ENCODE measurements around the gene GLCE.
"Not testable (repeated sequence)": the region's sequence is repeated elsewhere in the genome, so short reads cannot be mapped to it uniquely, and the experiment has no call there.

Gene GLCE

GRCh38 chr15:69302087-69302486 lies 141.7 kb downstream of the GLCE start:
- not testable (repeated sequence) for DNase-seq

DNA sequence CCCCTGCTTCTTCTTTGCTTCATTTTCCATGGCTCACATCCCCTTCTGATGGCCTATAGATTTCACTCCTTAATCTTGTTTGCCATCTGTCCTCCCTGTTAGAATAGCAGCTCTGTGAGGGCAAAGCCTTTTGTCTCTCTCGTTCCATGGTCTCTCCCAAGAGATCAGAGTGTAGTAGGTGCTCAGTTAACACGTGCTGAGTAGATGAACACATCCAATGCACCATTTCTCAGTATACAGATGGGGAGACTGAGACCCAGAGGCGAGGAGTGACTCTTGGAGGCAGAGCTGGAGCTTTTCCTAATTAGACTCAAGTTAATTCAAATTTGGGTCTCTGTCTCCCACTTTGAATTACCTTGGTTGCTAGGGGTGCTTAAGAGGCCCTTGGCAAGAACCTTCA lies 142.5 kb downstream of the GLCE start:
- no peak for DNase-seq

GRCh38 chr15:69303337-69304181 lies 143.1 kb downstream of the GLCE start:
- DNase-seq = no peak

DNA sequence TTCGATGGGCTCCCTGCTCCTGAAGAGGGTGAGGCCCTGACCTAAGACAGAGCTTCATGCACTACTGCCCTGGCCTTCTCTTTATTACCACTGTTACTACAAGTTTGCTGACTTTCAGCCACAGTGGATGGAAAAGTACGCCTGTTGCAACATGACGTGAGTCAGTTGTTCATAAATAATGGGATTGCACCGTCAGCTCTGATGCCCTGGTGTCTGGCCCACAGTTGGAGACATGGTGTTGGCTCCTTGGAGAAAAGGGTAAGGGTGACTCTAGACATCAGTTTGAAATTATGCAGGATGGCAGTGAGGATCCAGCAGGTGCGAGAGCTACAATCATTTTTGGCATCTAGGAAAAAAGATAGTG lies 143.7 kb downstream of the GLCE start:
- DNase-seq = no peak

DNA sequence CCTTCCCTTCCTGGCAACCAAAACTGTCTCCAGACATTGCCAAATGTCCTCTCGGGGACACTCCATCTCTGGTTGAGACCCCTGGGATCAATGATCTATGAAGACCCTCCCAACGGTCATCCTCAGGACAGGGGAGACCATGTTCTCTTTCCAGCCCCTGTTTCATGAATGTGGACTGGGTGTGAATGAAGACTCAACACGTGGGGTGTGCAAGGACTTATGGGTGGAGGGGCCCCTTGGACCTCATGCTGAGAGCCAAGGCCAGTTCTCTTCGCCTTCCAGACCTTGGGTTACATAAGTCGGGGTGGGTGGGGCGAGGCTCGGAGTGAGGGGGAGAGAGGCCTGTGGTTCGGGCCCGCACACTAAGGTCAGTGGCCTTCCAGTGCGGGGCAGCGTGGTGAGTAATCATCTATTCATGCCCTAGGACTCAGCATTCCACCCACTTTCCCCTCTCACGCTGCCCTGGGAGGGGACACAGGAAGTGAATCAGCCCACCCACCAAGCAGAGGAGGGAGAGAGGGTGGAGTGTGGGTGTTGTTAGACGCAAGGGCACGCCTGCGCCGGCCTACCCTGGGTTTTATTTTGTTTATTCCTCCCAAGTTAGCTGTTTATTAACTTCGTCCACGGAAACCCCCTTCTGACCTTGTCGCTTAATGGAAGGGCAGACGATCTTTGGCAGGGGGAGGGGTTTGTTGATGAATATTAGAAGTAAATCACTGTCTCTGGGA lies 144.9 kb downstream of the GLCE start:
- no peak for DNase-seq

DNA sequence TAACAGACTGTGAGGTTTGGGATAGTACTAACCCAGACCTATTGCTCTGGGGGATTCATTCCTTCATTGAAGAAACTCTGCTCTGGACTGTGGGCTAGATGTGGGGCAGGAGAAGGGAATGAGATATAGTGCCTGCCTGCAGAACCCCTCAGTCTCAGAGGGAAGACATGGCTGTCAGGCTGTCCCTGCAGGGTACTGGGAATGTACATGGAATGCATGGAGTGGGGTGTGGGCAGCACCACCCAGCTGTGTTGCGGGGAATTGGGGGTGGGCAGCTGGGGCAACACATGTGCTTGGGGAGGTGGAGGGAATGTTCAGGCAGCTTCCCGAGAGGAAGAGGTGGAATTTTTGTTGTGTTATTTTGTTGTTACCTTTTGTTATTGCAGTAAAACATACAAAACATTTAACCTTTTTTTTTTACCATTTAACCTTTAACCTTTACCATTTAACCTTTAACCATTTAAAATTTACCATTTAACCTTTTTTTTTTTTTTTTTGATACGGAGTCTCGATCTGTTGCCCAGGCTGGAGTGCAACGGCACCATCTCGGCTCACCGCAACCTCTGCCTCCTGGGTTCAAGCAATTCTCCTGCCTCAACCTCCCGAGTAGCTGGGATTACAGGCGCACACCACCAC lies 145.6 kb downstream of the GLCE start:
- no peak for DNase-seq

- DNase-seq = no peak
These were observed 147.5 kb downstream of the GLCE start for GRCh38 chr15:69307939-69308338.

GRCh38 chr15:69308949-69309348 lies 148.5 kb downstream of the GLCE start:
- no peak for DNase-seq

DNA sequence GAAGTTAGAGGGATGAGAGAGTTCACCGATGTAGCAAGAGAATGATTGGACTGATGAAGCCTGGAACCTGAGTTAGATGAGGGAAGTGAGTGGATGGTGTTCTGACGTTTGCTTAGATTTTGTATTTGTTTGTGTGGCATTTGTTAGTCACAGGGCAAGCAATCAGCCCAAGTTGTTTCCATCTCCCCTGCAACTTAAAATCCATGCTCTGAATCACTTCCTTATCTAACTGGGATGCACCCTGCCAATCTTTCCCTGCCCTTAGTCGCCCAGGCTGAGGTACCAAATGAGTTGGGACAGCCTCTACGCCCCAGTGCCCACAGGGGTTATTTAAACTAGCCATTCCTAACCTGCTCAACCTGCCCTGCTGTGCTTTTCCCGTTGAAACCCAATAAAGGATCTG lies 150.9 kb downstream of the GLCE start:
- no peak for DNase-seq

- no peak for DNase-seq
These were observed 153.1 kb downstream of the GLCE start for GRCh38 chr15:69313432-69314000.

GRCh38 chr15:69314131-69314530 lies 153.7 kb downstream of the GLCE start:
- DNase-seq = no peak

GRCh38 chr15:69314736-69315135 lies 154.3 kb downstream of the GLCE start:
- DNase-seq = no peak

DNA sequence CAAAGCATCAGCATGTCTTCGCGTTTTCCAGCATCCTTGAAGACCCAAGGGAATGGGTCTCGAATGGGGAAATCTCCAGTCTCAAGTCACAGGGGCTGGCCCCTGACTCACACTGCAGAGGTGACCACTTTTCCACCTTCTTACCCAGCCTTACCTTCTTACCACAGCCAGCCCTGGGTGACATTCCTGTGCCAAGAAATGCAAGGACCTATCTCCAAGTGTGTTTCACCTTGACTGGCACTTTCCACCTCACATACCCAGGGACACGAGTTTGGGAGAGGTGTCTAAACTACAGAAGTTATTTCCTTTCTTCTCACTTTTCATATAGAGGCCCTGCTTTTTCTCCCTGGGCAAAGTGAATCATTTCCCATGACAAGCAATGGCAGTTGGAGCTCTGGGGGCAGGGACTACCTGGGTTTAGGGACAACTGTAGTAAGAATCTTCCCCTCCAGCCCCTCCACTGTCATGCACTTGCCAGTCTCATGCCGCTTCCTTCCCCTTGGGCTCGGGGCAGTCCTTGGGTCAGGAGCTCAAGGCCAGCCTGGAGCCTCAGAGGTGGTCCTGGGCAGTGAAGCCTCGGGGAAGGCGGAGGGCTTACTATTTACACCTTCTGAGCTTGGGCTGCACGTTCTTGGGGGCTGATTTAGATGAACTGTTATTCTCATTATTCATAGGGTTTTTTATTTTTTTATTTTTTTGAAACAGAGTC lies 155.1 kb downstream of the GLCE start:
- DNase-seq = no peak

GRCh38 chr15:69316291-69316690 lies 155.9 kb downstream of the GLCE start:
- DNase-seq = no peak

- DNase-seq = no peak
These were observed 157.0 kb downstream of the GLCE start for GRCh38 chr15:69317392-69317841.

DNA sequence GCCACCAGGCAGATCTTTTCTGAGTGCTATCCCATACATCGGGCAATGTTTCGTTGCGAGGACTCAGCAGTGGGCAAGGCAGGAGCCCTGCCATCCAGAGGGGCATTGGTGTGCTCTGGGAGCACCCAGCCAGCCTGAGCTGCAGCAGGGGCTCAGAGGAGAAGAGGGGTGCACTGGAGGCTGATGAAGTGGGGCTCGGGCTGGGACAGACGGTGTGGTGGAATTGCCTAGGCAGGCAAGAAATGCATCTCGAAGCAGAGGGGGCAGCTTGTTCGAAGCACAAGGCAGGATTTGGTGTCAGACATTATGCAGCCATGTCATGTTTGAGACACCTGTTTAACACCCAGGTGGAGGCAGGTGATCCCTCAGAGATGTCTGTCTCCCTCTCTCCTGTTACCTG lies 157.6 kb downstream of the GLCE start:
- DNase-seq = no peak

DNA sequence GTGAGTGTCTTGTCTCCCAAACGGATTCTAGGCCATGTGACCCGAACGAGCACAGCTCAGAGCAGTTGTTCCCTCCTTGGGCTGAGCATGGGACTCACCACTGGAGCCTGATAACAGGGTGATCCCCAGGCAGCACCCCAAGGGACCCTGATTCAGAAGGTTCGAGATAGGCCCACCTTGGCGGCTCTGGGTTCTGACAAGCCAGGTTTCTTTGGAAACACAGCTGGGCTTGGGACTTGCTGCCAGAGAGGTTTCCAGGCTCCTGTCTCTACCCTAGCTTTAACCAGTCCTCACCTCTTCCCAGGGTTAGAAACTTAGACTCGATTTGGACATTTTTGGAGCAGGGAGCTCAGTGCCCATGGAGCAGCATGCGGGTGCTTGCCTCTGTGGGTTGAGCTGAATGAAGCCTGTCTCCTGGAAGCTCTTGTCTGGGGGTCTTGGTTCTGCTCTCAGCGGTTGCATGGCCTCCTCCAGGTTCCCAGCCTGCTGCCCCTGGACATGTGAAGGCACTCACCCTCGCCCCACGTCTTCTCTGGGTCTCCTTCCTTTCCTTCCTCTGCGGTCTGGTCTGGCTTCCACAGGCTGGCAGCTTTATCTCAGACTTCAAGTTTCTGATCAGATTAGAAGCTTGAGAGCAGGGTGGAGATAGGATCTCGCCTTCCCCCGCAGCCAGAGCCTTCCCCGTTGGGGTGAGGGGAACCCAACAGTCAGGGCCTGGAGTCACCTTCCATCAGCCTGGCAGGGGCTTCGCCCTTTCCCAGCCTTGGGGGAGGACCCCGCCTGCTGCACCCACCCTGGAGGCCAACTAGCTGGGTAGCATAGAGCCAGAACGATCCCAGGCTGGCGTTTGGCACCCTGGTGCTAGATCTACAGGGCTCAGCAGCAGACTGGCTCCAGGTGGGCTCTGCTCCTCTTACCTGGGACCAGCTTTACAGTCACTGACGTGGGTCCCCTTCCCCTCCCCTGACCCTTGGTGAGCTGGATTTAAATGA lies 159.2 kb downstream of the GLCE start:
- DNase-seq = no peak

DNA sequence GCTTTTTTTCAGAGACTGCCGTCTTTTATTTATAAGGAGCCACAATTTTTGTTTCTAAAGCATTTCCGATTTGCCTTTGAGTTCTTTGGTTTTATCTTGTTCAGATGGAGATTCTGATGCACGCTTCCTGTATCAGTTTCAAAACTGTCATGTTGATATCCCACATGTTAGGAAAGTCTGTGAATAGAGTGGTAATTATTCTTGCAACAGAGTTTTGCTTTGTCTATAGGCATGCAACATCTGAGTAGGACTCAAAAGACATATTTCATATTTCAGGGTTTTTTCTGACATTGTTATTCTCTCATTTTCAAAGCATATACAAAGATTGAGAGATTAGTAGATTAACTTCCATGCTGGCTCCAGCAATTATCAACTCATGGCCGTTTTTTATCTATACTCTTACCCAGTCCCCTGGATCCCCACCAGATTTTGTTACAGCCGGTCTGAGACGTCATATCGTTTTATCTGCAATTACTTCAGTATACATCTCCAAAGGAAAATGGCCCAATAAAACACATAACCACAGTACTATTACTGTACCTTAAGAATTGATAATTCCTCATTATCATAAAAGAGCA lies 160.6 kb downstream of the GLCE start:
- DNase-seq = no peak

Measured in stimulated activated CD4-positive, alpha-beta T cell treated with anti-CD3 and anti-CD28 coated beads, Interleukin-4, amount 100 ng/mL, for 4 hours (primary cell).